ENCODE measurements around the gene KCNK17.
"Not testable (repeated sequence)": the region's sequence is repeated elsewhere in the genome, so short reads cannot be mapped to it uniquely, and the experiment has no call there.

Gene KCNK17

DNA sequence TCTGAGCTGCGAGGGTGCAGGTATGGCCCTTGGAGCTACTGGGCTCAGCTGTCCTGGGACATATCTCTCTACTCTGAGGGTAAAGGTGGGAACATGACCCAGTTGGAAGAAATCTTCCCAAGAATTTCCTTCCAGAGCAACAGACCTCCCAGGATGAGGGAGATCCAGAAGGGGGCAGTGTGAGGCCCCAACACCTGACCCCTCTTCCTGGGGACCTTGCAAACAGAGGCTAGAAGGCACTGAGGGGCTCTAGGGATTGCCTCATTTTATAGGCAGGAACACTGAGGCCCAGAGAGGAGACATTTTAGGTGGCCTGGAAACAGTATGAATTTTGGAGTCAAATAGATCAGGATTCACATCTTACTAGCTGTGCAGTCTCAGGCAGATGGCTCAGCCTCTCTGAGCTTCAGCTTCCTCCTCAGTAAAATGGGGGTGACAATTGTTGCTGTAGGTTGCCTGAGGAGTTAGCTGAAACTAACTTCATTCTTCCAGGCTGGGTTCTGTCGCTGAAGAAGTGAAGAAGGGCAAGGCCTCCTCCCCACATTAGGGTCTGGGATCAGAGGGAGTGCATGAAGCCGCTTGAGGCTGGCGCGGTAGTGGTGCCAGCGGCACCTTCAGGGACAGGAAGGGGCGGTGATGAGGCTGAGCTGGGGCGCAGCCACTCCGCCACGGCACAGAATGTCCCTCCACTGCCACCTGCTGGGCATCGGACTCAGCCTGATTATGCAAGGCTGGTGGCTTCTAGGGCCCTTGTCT is 11.4 kb downstream of the KCNK17 start:
- peak; percentile 86 for DNase-seq (ENCODE audit: low spot score)

DNA sequence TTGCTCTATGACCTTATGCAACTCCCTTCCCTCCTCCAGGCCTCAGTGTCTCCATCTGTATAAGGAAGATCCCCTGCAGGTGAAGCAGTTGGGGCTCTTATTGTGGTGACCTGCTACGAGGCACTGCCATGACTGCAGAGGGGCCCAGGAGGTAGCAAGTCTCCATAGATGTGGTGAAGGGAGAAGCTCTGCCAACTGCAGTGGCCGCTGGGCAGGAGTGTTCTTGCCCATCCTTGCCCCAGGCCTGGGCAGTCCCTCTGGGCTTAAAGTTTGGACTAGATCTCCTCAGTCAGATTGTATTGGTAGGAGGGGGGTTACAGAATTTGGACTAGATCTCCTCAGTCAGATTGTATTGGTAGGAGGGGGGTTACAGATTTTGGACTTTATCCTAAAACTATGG is 12.2 kb downstream of the KCNK17 start:
- DNase-seq (ENCODE audit: low spot score): no peak

DNA sequence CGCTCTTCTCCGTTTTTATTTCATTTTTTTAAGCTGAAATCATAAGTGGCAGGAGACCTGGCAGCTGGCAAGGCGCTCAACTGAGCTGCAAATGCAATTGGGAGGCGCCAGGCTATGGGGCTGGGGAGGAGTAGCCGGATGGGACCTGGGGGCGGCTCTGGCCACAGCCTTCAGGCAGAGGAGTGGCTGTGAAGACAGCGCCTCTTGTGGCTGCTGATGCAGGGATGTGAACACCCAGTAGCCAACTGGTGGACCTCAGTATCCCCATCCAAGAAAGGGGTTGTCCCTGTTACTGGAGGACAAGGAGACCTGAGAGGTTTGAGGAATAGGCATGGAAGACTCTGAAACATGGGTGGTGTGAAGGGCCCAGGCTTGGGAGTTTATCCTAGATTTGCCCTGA is 12.6 kb downstream of the KCNK17 start:
- DNase-seq (ENCODE audit: low spot score): no peak

DNA sequence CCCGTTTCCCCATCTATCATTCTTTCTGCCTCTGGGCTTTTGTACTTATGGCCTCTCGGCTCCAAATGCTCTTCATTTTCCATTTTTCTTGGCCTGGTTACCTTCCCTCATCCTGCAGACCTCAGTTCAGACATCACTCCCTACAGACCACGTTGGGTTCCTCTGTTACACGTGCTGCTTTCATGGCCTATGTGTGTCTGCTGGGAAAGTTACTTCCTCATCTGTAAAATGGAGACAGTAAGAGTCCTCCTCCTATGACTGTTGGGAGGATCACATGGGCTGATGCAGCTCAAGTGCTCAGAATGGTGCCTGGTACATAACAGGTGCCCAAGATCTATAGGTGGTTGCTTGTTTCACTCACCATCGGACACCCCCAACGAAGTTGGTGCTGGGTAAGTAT is 13.5 kb downstream of the KCNK17 start:
- DNase-seq (ENCODE audit: low spot score): no peak

DNA sequence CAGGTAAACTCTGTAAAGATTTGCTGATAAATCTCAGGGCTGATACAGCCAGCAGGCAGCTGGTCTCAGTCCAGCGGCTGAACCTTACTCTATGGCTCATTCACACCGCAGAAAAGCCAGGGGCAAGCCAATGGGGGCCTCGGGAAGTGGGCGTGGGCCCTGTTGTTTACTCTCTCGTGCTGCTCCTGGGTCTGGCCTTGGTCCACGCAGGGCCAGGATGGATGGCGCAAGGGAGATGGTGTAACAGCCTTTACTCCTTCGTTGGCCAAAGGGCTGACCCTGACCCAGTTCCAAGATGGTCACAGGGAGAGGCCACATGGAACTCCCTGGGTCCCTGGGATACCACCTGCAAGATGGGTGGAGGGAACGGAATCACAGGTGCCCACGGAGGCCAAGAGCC is 16.2 kb downstream of the KCNK17 start:
- DNase-seq (ENCODE audit: low spot score): no peak

DNA sequence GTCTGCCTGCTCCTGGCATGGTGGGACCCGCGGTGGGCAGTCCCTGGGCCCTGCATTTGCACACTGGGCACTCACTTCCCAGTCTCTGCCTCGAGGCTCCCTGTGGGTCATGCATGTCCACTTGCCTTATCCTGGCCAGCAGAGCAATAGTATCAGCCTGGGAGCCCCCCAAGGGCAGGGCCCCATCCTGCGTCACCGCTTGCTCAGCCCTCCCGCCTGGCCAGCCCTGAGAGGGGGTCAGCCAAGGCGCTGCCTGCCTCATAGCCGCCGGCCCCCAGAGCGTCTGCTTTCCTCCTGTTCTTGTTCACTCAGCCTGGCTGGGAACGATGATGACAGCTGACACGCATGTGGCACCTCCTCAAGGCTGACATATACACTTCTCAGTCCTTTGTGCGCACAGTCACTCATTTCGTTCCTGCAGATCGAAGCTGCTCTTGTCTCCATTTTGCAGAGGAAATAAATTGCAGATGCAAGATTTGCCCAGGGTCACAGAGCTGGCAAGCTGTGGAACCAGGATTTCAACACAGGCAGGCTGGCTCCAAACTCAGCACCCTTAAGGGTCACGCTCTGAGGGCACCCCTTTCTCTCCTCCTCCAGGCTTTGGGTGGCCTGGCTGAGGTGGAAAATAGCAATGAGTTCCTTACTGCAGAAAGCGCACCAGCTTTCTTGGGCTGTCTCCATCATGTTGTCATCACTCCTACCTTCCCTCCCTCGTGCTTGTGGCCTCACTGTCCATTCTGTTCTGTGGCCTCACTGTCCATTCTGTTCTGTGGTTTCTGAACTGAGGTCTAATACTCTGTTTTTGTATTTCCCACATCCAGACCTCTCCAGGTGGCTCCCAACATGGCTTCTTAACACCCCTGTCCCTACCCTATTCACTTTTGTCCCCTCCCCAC is 17.2 kb downstream of the KCNK17 start:
- DNase-seq (ENCODE audit: low spot score): no peak

DNA sequence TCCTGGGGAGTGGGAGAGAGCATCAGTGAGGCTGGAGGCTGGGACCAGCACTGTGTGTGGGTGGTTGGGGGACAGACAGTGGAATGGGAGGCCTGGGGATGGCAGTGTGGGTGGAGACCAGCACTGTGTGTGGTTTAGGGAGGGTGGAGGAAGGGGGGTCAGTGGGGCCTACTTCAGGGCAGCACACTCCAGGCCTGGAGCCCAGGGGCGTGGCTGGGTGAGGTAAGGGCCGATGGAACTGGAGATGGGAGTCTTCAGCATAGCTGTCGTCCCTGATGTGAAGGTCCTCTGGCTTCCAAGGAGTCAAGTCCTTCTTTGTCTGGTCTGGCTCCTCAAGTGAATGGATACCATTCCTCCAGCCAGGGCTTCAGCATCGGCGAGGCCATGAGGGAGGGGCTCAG is 18.6 kb downstream of the KCNK17 start:
- no peak for DNase-seq (ENCODE audit: low spot score)

DNA sequence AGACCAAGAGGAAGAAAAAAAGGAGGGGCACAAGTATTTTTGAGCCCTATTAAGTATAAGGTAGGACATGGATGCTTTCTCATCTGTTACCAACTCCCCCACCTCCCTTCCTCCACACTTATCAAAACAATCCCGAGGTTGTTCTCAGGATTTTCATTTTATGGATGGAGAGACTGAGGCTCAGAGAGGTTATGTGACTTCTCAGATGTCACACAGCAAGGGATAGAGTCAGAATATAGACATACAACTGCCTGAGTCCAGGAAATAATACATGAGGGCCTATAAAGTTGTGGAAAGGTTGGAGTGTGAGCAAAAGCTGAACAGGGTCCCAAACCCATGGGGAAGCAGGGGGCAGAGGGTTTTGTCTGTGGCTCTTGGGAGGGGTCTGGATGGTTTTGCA is 19.3 kb downstream of the KCNK17 start:
- DNase-seq (ENCODE audit: low spot score): no peak

DNA sequence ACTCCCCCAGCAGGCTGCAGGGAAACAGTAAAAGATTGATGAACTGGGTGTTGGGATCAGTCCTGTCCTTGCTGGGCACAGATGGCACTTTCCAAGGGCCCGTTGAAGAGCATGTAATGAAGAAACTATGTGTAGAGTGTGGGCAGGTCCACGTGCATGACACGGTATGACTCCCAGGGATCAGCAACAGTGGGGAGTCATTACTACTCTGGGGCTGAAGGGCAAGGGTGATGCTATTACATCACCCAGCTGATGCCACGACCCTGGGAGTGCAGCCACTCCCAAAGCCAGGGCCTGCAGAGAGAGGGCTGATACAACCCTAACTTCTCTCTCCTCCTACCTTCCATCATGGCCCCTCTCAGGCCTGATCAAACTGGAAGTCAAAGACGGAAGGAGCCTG is 20.1 kb downstream of the KCNK17 start:
- DNase-seq (ENCODE audit: low spot score): no peak

DNA sequence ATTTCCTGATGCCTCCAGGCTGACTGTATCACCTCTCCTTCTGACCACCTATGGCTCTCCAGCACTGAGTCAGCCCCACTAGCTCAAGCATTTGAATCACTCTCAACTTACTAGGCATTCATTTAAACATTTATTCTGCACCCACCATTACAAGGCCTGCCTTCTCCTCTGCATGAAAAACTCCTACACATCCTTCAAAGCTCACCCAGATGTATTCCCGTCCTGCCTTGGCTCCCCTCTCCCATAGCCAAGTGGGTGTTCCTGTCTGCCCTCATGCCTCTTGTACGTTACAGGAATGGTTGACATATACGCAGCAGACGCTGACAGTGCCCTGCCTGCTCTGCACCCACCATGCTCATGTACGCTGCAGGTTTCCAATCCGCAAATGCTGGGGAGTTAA is 21.6 kb downstream of the KCNK17 start:
- no peak for DNase-seq (ENCODE audit: low spot score)

DNA sequence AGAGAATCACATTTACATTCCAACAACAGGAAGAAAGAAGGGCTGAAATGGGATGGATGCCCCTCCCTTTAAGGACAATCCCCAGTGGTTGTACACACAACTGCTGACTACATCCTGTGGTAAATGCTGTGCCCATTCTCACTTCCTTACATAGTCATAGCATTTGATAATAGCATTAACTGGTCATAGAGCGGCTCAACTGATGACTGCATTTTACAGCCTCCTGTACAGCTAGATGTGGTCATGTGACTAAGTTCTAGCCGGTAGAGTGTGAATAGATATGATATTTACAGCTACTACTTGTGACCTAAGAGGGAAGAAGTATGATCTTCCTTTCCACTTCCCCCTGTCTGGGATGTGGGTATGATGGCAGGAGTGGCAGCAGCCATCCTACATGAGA is 24.7 kb downstream of the KCNK17 start:
- DNase-seq (ENCODE audit: low spot score): peak; percentile 6

DNA sequence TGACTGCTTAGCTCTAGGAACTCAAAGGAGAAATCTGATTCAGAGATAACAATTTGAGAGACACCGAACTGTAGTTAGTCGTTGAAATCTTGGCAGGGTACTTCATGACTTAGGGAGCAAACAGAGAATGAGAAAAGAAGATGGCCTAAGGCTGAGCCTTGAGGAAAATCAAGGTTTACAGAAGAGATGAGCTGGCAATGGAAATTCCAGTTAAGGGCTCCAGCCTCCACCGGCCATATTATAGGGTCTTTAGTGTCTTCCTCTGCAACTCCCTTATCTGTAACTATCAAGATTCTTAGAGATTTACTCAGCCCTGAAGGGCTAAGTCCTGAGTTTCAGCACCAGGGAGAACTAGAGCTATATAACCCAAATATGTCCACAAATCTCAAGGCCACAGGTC is 26.6 kb downstream of the KCNK17 start:
- no peak for DNase-seq (ENCODE audit: low spot score)

DNA sequence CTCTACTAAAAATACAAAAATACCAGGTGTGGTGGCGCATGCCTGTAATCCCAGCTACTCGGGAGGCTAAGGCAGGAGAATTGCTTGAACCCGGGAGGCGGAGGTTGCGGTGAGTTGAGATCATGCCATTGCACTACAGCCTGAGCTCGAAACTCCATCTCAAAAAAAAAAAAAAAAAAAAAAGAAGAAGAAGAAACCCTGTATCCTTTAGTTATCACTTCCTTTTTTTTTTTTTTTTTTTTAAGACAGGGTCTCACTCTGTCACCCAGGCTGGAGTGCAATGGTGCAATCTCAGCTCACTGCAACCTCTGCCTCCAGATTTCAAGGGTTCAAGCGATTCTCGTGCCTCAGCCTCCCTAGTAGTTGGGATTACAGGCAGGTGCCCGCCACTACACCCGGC is 27.6 kb downstream of the KCNK17 start:
- DNase-seq (ENCODE audit: low spot score): not testable (repeated sequence)

DNA sequence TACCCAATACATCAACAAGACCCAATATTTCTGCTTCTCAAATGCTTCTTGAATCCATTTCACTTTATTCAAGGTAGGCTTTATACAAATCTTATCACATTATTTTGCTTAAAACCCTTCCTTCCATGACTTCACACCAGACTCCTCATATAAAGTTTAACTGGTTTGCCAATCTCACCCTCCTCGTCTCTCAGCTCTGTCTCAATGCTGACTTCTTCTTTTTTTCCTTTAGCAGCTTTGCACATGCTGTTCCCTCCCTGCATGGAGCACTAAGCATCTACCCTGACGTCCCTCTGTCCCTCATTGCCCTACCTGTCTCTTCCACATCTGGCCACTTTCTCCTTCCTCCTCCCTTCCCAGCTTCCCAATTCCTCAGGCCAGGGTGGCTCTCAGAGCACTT is 31.4 kb downstream of the KCNK17 start:
- DNase-seq (ENCODE audit: low spot score): no peak

DNA sequence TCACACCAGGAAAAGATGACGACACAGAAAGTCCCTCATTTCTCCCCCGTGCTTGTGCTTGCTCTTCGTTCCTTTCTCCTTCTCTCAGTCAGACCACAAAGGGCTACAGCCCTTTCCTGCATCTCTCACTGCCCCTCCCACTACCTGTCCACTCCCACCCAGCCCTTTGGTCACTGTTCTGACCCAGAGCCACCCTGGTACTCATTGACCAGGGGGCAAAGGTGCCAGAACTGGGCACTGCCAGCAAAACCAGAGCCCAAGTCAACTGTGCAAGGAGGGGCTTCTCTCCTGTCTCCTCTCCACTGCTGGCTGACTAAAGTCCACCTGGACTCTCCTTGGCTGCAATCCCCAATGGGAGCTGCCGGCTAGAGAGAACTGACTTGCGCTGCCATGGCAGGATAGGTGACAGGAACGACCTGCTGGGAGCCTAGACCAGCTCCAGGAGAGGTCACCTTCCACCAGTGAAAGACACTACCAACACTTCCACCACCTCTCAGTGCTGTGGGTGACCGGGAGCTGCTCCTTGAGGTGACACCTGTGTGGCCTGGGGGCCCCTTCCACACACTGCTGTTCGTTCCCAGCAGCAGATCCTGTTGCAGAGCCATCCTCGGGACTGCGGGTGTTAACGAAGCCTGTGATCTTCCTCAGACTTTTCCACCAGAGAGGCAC is 32.8 kb downstream of the KCNK17 start:
- no peak for DNase-seq (ENCODE audit: low spot score)

DNA sequence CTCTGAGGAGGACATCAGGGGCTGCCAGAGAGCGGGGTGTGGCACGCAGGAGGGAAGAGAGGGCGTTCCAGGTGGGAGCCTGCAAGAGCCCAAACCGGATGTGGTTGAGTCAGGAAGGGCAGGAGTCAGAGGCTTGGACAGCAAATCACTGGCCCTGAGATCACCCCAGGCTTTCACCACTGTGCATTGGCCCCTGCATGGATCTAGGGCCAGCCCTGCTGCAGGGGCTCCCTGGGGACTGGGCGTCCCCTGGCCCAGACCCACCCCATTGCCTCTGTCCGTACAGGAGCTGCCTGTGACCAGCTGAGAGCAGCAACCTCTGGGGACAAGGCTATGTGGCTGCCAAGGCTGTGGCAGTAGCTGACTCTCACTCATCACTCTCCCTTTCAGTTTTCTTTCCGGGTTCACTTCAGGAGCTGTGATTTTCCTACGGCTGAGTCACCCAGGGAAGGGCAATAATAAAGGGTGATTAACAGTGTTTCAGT is 33.9 kb downstream of the KCNK17 start:
- DNase-seq (ENCODE audit: low spot score): no peak

DNA sequence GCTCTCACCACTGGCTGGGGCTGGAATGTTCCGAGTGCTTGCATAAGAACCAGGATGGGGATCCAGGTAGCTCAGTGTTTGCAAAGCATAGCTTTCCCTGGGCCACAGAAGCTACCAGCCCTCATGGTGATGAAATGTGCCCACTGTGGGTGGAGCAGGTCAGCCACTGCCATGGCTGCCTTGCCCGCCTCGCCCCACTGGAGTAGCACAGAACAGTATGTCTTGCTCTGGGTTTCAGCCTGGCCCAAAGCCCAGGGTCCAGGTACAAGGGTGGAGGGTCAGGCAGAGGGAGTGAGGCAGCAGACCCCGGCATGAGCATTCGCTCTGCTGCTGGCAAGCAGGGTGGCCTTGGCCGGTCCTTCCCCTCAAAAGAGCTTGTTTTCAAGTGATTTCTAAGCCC is 34.7 kb downstream of the KCNK17 start:
- DNase-seq (ENCODE audit: low spot score): no peak

DNA sequence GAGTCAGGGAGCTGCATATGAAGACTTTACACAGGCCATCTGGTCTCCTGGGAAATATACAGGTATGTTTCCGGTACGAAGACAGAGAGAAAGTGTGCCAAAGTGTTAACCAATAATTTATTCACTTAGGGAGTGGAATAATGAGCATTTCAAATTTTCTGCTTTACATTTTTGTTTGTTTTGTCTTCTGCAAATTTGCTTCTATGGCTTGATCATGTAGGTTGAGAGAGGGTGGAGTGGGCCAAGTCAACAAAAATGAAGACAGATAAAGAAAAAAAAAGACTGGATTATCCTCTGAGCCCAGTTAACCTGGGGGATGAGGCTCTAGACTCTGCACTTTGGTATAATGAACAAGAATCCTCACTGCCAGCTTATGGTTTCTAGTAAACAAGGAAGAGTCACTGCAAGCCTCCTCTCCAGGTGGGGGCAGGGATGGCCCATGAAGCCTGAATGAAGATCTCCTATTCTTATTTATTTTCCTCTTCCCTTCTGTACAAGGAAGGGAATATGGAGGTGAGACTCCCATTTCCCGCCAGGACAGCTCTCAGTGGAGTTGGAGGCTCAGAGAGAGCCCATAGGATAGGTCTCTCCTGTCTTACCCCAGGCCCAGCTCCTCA is 37.7 kb downstream of the KCNK17 start:
- no peak for DNase-seq (ENCODE audit: low spot score)

DNA sequence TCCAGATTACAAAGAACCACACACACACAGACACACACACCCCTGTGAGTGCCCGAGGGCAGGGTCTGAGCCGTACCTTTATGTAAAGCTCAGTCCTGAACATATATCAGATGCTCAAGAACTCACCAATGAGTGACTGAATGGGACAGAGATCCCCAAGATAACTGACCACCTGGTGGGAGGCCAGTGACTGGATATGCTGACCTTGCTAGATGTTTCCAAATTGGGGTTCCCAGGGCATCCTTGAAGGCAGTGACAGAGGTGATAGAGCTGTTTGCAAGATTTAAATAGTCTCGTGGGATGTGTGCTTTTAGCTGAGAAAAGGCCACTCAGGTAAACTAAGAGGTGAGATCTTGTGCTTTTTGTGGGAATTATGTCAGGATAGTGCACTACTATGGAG is 39.3 kb downstream of the KCNK17 start:
- no peak for DNase-seq (ENCODE audit: low spot score)

DNA sequence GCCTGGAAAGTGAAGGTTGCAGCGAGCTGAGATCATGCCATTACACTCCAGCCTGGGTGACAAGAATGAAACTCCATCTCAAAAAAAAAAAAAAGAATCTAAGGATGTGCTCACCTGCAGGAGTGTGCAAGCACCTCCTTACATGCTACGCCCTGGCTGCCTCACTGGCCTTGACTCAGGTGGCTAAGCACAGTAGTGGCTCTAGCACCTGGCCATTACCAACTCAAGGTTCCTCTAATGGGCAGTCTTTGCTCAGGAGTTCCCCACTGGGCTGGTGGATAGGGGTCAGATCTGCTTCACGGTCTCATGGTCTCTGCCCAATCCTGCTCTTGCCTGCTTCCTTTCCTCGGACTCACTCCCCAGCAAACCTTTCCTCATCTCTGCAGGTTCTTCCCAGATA is 39.7 kb downstream of the KCNK17 start:
- DNase-seq (ENCODE audit: low spot score): no peak

DNA sequence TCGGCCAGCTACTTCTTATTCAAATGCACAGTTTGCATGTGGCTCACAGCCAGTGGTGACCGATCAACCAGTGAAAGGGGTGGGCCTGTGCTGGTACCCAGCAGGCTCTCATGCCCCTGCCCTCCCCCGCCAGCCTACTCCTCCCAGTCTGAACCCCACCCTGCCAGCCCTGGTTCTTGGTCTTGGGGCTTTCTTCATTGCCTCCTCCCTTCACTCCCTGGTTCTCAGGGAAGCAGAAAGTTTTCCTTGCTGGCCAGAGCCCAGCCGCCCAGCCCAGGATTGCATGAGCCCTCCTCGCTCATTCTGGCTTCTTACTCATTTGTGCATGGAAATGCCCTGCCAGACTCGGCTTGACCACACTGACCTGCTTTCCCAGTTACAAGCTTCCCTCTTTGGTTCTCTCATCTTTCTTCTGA is 40.8 kb downstream of the KCNK17 start:
- no peak for DNase-seq (ENCODE audit: low spot score)

DNA sequence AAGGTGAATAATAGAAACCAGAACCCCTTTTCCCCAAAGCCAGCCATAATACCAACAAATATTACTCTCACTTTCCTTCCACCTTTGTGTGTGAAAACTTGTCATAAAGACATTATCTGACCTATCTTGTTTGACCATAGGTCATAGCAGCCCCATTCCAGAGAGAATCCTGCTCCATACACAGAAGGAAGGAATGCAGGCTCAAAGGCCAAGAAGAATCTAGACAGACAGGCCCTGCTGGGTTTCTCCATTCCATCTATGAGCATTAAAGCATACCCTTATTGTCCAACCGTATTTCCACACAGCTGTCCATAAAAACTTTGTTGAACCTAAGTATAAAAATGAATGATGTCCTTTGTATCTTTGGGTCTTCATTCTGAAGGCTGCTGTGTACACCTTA is 44.3 kb downstream of the KCNK17 start:
- no peak for DNase-seq (ENCODE audit: low spot score)
